GM18951 (cell line): ENCODE measurements around the gene TBX20.
"Not testable (repeated sequence)": the region's sequence is repeated elsewhere in the genome, so short reads cannot be mapped to it uniquely, and the experiment has no call there.

Source experiments
- POLR2A ChIP-seq: IDR thresholded peaks from 4 replicates; pipeline ENCODE4 v1.6.1; 2011; ENCODE audit warnings: mild to moderate bottlenecking; ENCODE audit not compliant: insufficient read length, insufficient read depth; ENCODE audit errors: extremely low read depth
- in situ Hi-C: fragments of 300-500 bp; cut with MboI; formaldehyde crosslinking; loops from one replicate; pipeline ENCODE4 v1.12.0; 2022; ENCODE audit warnings: low sequenced_read_pairs, mixed read lengths, inconsistent platforms; ENCODE audit not compliant: unreplicated experiment

The TBX20 gene

GRCh38 chr7:35200170-35200569 is 53.7 kb downstream of the TBX20 start:
- in situ Hi-C loops, result not testable (repeated sequence)

GRCh38 chr7:35198370-35199140 is 55.3 kb downstream of the TBX20 start:
- in situ Hi-C loops, result loop anchor here (25.0 kb wide), 1 partner anchor 314 kb away; no protein-coding TSS in a partner anchor

- in situ Hi-C loops, result loop anchor here (25.0 kb wide), 1 partner anchor 321 kb away; no protein-coding TSS in a partner anchor
Observed at GRCh38 chr7:35191571-35191970, 62.3 kb downstream of the TBX20 start.

- in situ Hi-C loops, result loop anchor here (25.0 kb wide), 1 partner anchor 322 kb away; no protein-coding TSS in a partner anchor
Observed at GRCh38 chr7:35190146-35190773, 63.6 kb downstream of the TBX20 start.

- in situ Hi-C loops, result loop anchor here (25.0 kb wide), 1 partner anchor 326 kb away; no protein-coding TSS in a partner anchor
Observed at GRCh38 chr7:35186751-35187150, 67.1 kb downstream of the TBX20 start.

GRCh38 chr7:35185908-35186731 is 67.8 kb downstream of the TBX20 start:
- TF ChIP-seq POLR2A, result no peak
- in situ Hi-C loops, result loop anchor here (25.0 kb wide), 1 partner anchor 326 kb away; no protein-coding TSS in a partner anchor

- in situ Hi-C loops, result loop anchor here (25.0 kb wide), 1 partner anchor 327 kb away; no protein-coding TSS in a partner anchor
Observed at GRCh38 chr7:35185578-35185907, 68.4 kb downstream of the TBX20 start.

GRCh38 chr7:35184961-35185360 is 68.9 kb downstream of the TBX20 start:
- in situ Hi-C loops, result loop anchor here (25.0 kb wide), 1 partner anchor 327 kb away; no protein-coding TSS in a partner anchor

- in situ Hi-C loops, result loop anchor here (25.0 kb wide), 1 partner anchor 328 kb away; no protein-coding TSS in a partner anchor
Observed at GRCh38 chr7:35183873-35184503, 69.9 kb downstream of the TBX20 start.

GRCh38 chr7:35180665-35181064 is 73.2 kb downstream of the TBX20 start:
- in situ Hi-C loops, result loop anchor here (25.0 kb wide), 1 partner anchor 332 kb away; no protein-coding TSS in a partner anchor

GRCh38 chr7:35173176-35173575 is 80.7 kb downstream of the TBX20 start:
- in situ Hi-C loops, result not testable (repeated sequence)

GRCh38 chr7:35172131-35172530 is 81.8 kb downstream of the TBX20 start:
- in situ Hi-C loops, result not testable (repeated sequence)

- in situ Hi-C loops, result not testable (repeated sequence)
Observed at GRCh38 chr7:35167658-35168057, 86.2 kb downstream of the TBX20 start.

- in situ Hi-C loops, result not testable (repeated sequence)
Observed at GRCh38 chr7:35167158-35167557, 86.7 kb downstream of the TBX20 start.

- in situ Hi-C loops, result not testable (repeated sequence)
Observed at GRCh38 chr7:35161059-35161740, 92.7 kb downstream of the TBX20 start.
